Measurements from ENCODE around the gene EFCAB12. TPM values are rescaled to one million over a fixed set of nuclear protein-coding genes. Genes with fewer than 3 reads are reported as not detected.

EFCAB12 gene
- total and polyA plus RNA-seq, 2 of the 13 experiments (the other 11 are each of a cell fraction or from before 2014, with no cell fraction given) = 0.31 to 2.4 TPM

GRCh38 chr3:129417326-129417725, 11.1 kb downstream of the EFCAB12 start (continued):
- no peak for TF ChIP-seq RFX3 (CRISPR knock-in tag; IDR thresholded peaks at IDR 0.05)
- TF ChIP-seq TBL1XR1 (IDR thresholded peaks at IDR 0.05; ENCODE audit: borderline replicate concordance, low read length, partially characterized antibody) = no peak
- TF ChIP-seq ZNF230 (CRISPR knock-in tag; IDR thresholded peaks at IDR 0.05) = no peak
- no peak for TF ChIP-seq CBFB (CRISPR knock-in tag; IDR thresholded peaks at IDR 0.05)
- no peak for TF ChIP-seq HNRNPUL1 (IDR thresholded peaks at IDR 0.05; ENCODE audit: low read depth, low read length)
- TF ChIP-seq, protein P1, sequence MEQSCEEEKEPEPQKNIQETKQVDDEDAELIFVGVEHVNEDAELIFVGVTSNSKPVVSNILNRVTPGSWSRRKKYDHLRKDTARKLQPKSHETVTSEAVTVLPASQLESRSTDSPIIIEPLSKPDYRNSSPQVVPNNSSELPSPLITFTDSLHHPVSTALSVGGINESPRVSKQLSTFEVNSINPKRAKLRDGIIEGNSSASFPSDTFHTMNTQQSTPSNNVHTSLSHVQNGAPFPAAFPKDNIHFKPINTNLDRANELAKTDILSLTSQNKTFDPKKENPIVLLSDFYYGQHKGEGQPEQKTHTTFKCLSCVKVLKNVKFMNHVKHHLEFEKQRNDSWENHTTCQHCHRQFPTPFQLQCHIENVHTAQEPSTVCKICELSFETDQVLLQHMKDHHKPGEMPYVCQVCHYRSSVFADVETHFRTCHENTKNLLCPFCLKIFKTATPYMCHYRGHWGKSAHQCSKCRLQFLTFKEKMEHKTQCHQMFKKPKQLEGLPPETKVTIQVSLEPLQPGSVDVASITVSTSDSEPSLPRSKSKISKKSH (CRISPR knock-in tag; IDR thresholded peaks at IDR 0.05; ENCODE audit: borderline replicate concordance) = no peak
- TF ChIP-seq ZFP41 (CRISPR knock-in tag; IDR thresholded peaks at IDR 0.05; ENCODE audit: borderline replicate concordance) = no peak

DNA sequence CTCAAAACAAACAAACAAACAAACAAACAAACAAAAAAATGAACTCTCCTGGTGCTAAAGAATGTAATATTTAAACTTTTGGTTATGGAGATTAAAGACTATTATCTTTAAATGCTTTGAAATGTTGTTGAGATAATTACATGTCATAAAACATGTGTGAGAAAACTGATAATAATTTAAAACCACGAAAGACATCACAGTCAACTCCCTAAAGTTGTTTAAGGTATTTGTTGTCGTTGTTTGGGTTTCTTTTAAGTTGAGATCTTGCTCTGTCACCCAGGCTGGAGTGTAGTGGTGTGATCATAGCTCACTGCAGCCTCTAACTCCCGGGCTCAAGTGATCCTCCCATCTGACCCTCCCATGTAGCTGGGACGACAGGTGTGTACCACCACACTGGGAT, 12.0 kb downstream of the EFCAB12 start:
- ChIA-PET CTCF (ENCODE audit: low intra/inter-chr PET ratio, low total read pairs) (no interaction called here), POLR2A (interaction anchor here (0.8 kb wide), 1 partner anchor 16 kb away, joined by 4 read pairs; no protein-coding TSS in a partner anchor)
- WGBS (ENCODE audit: low lambda C conversion rate) = 79% methylated on average over 4 of the region's 4 CpGs
- FAIRE-seq (no peak), ATAC-seq (no peak), DNase-seq (ENCODE audit: low spot score) (no peak)
- Histone ChIP-seq H3K4me1 (ENCODE audit: insufficient read depth, low read length) (peaks cover 75% of the 10 kb centered on the region), H3K79me2 (ENCODE audit: insufficient read depth, low read length) (no peaks in the 10 kb centered on the region), H3K4me3 (replicated peaks in 1 of 3; ENCODE audit: insufficient read depth in 1 of 3, low read depth in 2 of 3, low read length in 3 of 3) (no peak overlapping the region), H3K27me3 (ENCODE audit: control insufficient read depth in 1 of 2, insufficient read depth in 2 of 2, low read length in 2 of 2) (no peaks in the 10 kb centered on the region), H3K4me2 (ENCODE audit: low read depth, low read length) (peak overlapping the region; percentile 53), H3K9ac (ENCODE audit: insufficient read depth, low read depth, low read length) (no peak overlapping the region), H2AFZ (ENCODE audit: low read length) (no peak overlapping the region), H3K36me3 (replicated peaks in 1 of 2; ENCODE audit: control insufficient read depth in 1 of 2, insufficient read depth in 2 of 2, low read length in 2 of 2) (no peaks in the 10 kb centered on the region), H4K20me1 (ENCODE audit: insufficient read depth, low read length) (no peaks in the 10 kb centered on the region), H3K27ac (ENCODE audit: extremely low read length, insufficient read depth, low read length) (peak overlapping the region; percentile 39), H3K9me3 (ENCODE audit: low read length) (no peaks in the 10 kb centered on the region)
- intact Hi-C loops (cut with micrococcal nuclease; ENCODE audit: unreplicated experiment) = loop anchor here (5.0 kb wide), 1 partner anchor 459 kb away; no protein-coding TSS in a partner anchor
- no TSS peak for BruUV-seq (replicated peaks)
- in situ Hi-C loops (cut with HindIII; ENCODE audit: extremely low pct_ligation_motif_present, low pct_unique_long_range_greater_than_20kb) = no loop called here
- no peak for TF ChIP-seq MLXIP (CRISPR knock-in tag; IDR thresholded peaks at IDR 0.05; ENCODE audit: borderline replicate concordance)
- TF ChIP-seq ZNF30 (CRISPR knock-in tag; IDR thresholded peaks at IDR 0.05) = no peak
- no peak for TF ChIP-seq ZNF646 (CRISPR knock-in tag; IDR thresholded peaks at IDR 0.05)
- TF ChIP-seq BCL6 (CRISPR knock-in tag; IDR thresholded peaks at IDR 0.05) = no peak
- TF ChIP-seq NCOA1 (CRISPR knock-in tag; IDR thresholded peaks at IDR 0.05) = no peak

All from HepG2 (cell line).